ENCODE results near the gene TRIM9.

- TF ChIP-seq, protein P1, sequence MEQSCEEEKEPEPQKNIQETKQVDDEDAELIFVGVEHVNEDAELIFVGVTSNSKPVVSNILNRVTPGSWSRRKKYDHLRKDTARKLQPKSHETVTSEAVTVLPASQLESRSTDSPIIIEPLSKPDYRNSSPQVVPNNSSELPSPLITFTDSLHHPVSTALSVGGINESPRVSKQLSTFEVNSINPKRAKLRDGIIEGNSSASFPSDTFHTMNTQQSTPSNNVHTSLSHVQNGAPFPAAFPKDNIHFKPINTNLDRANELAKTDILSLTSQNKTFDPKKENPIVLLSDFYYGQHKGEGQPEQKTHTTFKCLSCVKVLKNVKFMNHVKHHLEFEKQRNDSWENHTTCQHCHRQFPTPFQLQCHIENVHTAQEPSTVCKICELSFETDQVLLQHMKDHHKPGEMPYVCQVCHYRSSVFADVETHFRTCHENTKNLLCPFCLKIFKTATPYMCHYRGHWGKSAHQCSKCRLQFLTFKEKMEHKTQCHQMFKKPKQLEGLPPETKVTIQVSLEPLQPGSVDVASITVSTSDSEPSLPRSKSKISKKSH (CRISPR knock-in tag; IDR thresholded peaks at IDR 0.05), result no peak
- TF ChIP-seq, protein P2, sequence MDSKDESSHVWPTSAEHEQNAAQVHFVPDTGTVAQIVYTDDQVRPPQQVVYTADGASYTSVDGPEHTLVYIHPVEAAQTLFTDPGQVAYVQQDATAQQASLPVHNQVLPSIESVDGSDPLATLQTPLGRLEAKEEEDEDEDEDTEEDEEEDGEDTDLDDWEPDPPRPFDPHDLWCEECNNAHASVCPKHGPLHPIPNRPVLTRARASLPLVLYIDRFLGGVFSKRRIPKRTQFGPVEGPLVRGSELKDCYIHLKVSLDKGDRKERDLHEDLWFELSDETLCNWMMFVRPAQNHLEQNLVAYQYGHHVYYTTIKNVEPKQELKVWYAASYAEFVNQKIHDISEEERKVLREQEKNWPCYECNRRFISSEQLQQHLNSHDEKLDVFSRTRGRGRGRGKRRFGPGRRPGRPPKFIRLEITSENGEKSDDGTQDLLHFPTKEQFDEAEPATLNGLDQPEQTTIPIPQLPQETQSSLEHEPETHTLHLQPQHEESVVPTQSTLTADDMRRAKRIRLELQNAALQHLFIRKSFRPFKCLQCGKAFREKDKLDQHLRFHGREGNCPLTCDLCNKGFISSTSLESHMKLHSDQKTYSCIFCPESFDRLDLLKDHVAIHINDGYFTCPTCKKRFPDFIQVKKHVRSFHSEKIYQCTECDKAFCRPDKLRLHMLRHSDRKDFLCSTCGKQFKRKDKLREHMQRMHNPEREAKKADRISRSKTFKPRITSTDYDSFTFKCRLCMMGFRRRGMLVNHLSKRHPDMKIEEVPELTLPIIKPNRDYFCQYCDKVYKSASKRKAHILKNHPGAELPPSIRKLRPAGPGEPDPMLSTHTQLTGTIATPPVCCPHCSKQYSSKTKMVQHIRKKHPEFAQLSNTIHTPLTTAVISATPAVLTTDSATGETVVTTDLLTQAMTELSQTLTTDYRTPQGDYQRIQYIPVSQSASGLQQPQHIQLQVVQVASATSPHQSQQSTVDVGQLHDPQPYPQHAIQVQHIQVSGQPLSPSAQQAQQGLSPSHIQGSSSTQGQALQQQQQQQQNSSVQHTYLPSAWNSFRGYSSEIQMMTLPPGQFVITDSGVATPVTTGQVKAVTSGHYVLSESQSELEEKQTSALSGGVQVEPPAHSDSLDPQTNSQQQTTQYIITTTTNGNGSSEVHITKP (IDR thresholded peaks at IDR 0.05; ENCODE audit: partially characterized antibody), result no peak
- no peak for TF ChIP-seq REST (IDR thresholded peaks at IDR 0.05; ENCODE audit: borderline replicate concordance)
- TF ChIP-seq REST (CRISPR knock-in tag; IDR thresholded peaks at IDR 0.05; ENCODE audit: low read depth), result no peak
- TF ChIP-seq, protein P3, sequence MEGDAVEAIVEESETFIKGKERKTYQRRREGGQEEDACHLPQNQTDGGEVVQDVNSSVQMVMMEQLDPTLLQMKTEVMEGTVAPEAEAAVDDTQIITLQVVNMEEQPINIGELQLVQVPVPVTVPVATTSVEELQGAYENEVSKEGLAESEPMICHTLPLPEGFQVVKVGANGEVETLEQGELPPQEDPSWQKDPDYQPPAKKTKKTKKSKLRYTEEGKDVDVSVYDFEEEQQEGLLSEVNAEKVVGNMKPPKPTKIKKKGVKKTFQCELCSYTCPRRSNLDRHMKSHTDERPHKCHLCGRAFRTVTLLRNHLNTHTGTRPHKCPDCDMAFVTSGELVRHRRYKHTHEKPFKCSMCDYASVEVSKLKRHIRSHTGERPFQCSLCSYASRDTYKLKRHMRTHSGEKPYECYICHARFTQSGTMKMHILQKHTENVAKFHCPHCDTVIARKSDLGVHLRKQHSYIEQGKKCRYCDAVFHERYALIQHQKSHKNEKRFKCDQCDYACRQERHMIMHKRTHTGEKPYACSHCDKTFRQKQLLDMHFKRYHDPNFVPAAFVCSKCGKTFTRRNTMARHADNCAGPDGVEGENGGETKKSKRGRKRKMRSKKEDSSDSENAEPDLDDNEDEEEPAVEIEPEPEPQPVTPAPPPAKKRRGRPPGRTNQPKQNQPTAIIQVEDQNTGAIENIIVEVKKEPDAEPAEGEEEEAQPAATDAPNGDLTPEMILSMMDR (IDR thresholded peaks at IDR 0.05 in 2 of 3, conservative IDR thresholded peaks at IDR 0.05 in 1 of 3; ENCODE audit: insufficient read depth in 2 of 3, low read depth in 1 of 3, low read length in 3 of 3), result no peak
- no peak for TF ChIP-seq POLR2A (conservative IDR thresholded peaks at IDR 0.05)
- no peak for TF ChIP-seq CEBPB (tag; IDR thresholded peaks at IDR 0.05)
- TF ChIP-seq, protein P4, sequence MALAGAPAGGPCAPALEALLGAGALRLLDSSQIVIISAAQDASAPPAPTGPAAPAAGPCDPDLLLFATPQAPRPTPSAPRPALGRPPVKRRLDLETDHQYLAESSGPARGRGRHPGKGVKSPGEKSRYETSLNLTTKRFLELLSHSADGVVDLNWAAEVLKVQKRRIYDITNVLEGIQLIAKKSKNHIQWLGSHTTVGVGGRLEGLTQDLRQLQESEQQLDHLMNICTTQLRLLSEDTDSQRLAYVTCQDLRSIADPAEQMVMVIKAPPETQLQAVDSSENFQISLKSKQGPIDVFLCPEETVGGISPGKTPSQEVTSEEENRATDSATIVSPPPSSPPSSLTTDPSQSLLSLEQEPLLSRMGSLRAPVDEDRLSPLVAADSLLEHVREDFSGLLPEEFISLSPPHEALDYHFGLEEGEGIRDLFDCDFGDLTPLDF (CRISPR knock-in tag; IDR thresholded peaks at IDR 0.05), result no peak
- no peak for TF ChIP-seq E2F5 (CRISPR knock-in tag; IDR thresholded peaks at IDR 0.05)
- no peak for TF ChIP-seq HDAC2 (IDR thresholded peaks at IDR 0.05)
- TF ChIP-seq TAF1 (IDR thresholded peaks at IDR 0.05; ENCODE audit: control insufficient read depth, extremely low read depth, insufficient read depth, low read length, severe bottlenecking), result no peak
Measured at GRCh38 chr14:50947446-50947845, 147.5 kb downstream of the TRIM9 start.

All from K562 (cell line).